Liver (tissue), 9 donors: Measurements from ENCODE around the gene IHH. TPM values are rescaled to one million over a fixed set of nuclear protein-coding genes. Genes with fewer than 3 reads are reported as not detected.

Experiments
- DNase-seq: peaks from one replicate; pipeline ENCODE4 v3.0.0-alpha.2; 2017; ENCODE audit warnings: low spot score
- H3K27ac ChIP-seq, 2 donors: one replicate each; pipeline ENCODE4 v1.7.0; 2013; ENCODE audit warnings: inconsistent platforms in 2 of 2, low read length in 2 of 2, control low read depth in 1 of 2, low read depth in 1 of 2, mild to moderate bottlenecking in 1 of 2
- H3K27me3 ChIP-seq, 4 donors: one replicate each; pipeline versions ENCODE4 v1.6.1 to v1.7.0; 2013; ENCODE audit warnings: low read length in 3 of 4, inconsistent platforms in 1 of 4, mild to moderate bottlenecking in 1 of 4, moderate library complexity in 1 of 4; ENCODE audit not compliant: control insufficient read depth in 4 of 4, insufficient read depth in 4 of 4
- H3K36me3 ChIP-seq, 4 donors: one replicate each; pipeline versions ENCODE4 v1.6.1 to v1.7.0; 2013; ENCODE audit warnings: low read length in 3 of 4, mild to moderate bottlenecking in 3 of 4, low read depth in 1 of 4, moderate library complexity in 1 of 4; ENCODE audit not compliant: control insufficient read depth in 4 of 4, insufficient read depth in 3 of 4
- H3K4me1 ChIP-seq, 4 donors: one replicate each; pipeline versions ENCODE4 v1.6.1 to v1.7.0; 2013; ENCODE audit warnings: low read length in 3 of 4, mild to moderate bottlenecking in 3 of 4, moderate library complexity in 1 of 4; ENCODE audit not compliant: control insufficient read depth in 4 of 4, insufficient read depth in 4 of 4
- H3K4me3 ChIP-seq, 3 donors: one replicate each; pipeline versions ENCODE4 v1.6.1 to v1.7.0; 2013; ENCODE audit warnings: low read length in 3 of 3, control low read depth in 1 of 3, low read depth in 1 of 3, mild to moderate bottlenecking in 1 of 3
- H3K9ac ChIP-seq, 2 donors: one replicate each; pipeline ENCODE4 v1.7.0; 2013; ENCODE audit warnings: low read length in 2 of 2, mild to moderate bottlenecking in 2 of 2, moderate library complexity in 2 of 2, control low read depth in 1 of 2, low read depth in 1 of 2
- H3K9me3 ChIP-seq, 4 donors: one replicate each; pipeline versions ENCODE4 v1.6.1 to v1.7.0; 2013; ENCODE audit warnings: low read length in 3 of 4; ENCODE audit not compliant: control insufficient read depth in 4 of 4
- ATF3 ChIP-seq: IDR thresholded peaks from 2 replicates; pipeline ENCODE4 v1.6.1; 2016; ENCODE audit warnings: antibody characterized with exemption
- CTCF ChIP-seq: fragments of 150-350 bp; IDR thresholded peaks from 2 replicates; pipeline ENCODE4 v1.5.1; 2017; ENCODE audit warnings: improper control_type of control experiment, low read depth, low read length; ENCODE audit not compliant: missing input control
- EGR1 ChIP-seq, 2 donors: IDR thresholded peaks; 2 replicates each; pipeline ENCODE4 v1.6.1; 2016 to 2018; ENCODE audit warnings: antibody characterized with exemption in 2 of 2, low read depth in 2 of 2
- FOXA1 ChIP-seq: IDR thresholded peaks from 2 replicates; pipeline ENCODE4 v1.6.1; 2016; ENCODE audit warnings: antibody characterized with exemption
- FOXA2 ChIP-seq: IDR thresholded peaks from 2 replicates; pipeline ENCODE4 v1.6.1; 2016; ENCODE audit warnings: antibody characterized with exemption
- GABPA ChIP-seq, 2 donors: IDR thresholded peaks in 1 of 2; conservative IDR thresholded peaks in 1 of 2; 2 replicates each; pipeline ENCODE4 v1.6.1; 2016; ENCODE audit warnings: antibody characterized with exemption in 2 of 2, mild to moderate bottlenecking in 1 of 2, moderate library complexity in 1 of 2
- HNF4A ChIP-seq, 2 donors: conservative IDR thresholded peaks; 2 replicates each; pipeline ENCODE4 v1.6.1; 2016; ENCODE audit warnings: antibody characterized with exemption in 2 of 2, mild to moderate bottlenecking in 2 of 2
- HNF4G ChIP-seq: IDR thresholded peaks from 2 replicates; pipeline ENCODE4 v1.6.1; 2016; ENCODE audit warnings: antibody characterized with exemption
- MAX ChIP-seq: IDR thresholded peaks from 2 replicates; pipeline ENCODE4 v1.6.1; 2016; ENCODE audit warnings: antibody characterized with exemption
- NR2F2 ChIP-seq: IDR thresholded peaks from 2 replicates; pipeline ENCODE4 v1.6.1; 2016; ENCODE audit warnings: antibody characterized with exemption
- RAD21 ChIP-seq, 2 donors: IDR thresholded peaks; 2 replicates each; pipeline ENCODE4 v1.6.1; 2016; ENCODE audit warnings: antibody characterized with exemption in 2 of 2, mild to moderate bottlenecking in 2 of 2
- REST ChIP-seq: IDR thresholded peaks from 2 replicates; pipeline ENCODE4 v1.6.1; 2016; ENCODE audit warnings: antibody characterized with exemption, mild to moderate bottlenecking
- RXRA ChIP-seq, 2 donors: IDR thresholded peaks; 2 replicates each; pipeline ENCODE4 v1.6.1; 2017 to 2018; ENCODE audit warnings: antibody characterized with exemption in 2 of 2, mild to moderate bottlenecking in 1 of 2
- SP1 ChIP-seq: IDR thresholded peaks from 2 replicates; pipeline ENCODE4 v1.6.1; 2018; ENCODE audit warnings: antibody characterized with exemption, mild to moderate bottlenecking
- TAF1 ChIP-seq: conservative IDR thresholded peaks from 2 replicates; pipeline ENCODE4 v1.6.1; 2016; ENCODE audit warnings: antibody characterized with exemption, mild to moderate bottlenecking
- YY1 ChIP-seq: IDR thresholded peaks from 2 replicates; pipeline ENCODE4 v1.6.1; 2016; ENCODE audit warnings: antibody characterized with exemption, mild to moderate bottlenecking
- ZBTB33 ChIP-seq: IDR thresholded peaks from 2 replicates; pipeline ENCODE4 v1.6.1; 2016; ENCODE audit warnings: antibody characterized with exemption
- WGBS: extraction: QIAGEN DNeasy Blood & Tissue Kit; methylation state at CpG from one replicate; pipeline ENCODE4 v1.1.7; 2013; 5-methylcytosine and 5-hydroxymethylcytosine counted together
- polyA plus RNA-seq, 2 donors: library from polyadenylated mRNA; stranded (reverse) in 1 of 2; unstranded in 1 of 2; fragments of 200-250 nt in 1 of 2; fragments of >200 nt in 1 of 2; fragmentation: Nextera tagmentation in 1 of 2; extraction: Ambion mirVana in 1 of 2; gene quantifications; one replicate each; pipeline versions ENCODE4 v1.2.1 to v1.2.3, GENCODE V29; 2013 to 2015
- total RNA-seq, 2 donors: library from RNA; depleted of rRNA; stranded (reverse); fragments of >200 nt; gene quantifications; one replicate each; pipeline ENCODE4 v1.2.3, GENCODE V29; 2014
- donor health status: healthy.
- donor health status: healthy.
- donor health status: healthy.
- donor health status: healthy.
- donor health status: healthy.

The IHH gene
- total and polyA plus RNA-seq, 4 donors = 0.51 to 2.4 (median 0.79) TPM

GRCh38 chr2:219021591-219021990, 39.1 kb downstream of the IHH start:
- Histone ChIP-seq H3K36me3 (no peaks in the 10 kb centered on the region), H3K9me3 (no peaks in the 10 kb centered on the region), H3K4me1 (no peaks in the 10 kb centered on the region), H3K27me3 (no peaks in the 10 kb centered on the region), H3K4me3 (no peak overlapping the region), H3K9ac (no peak overlapping the region), H3K27ac (no peak overlapping the region)
- TF ChIP-seq MAX (no peak), ZBTB33 (no peak)
- 86% methylated on average over 9 of the region's 9 CpGs for WGBS
- DNase-seq = no peak

- no peak for DNase-seq
- 82% methylated on average over 11 of the region's 11 CpGs for WGBS
- no peak for TF ChIP-seq SP1
- no peak for TF ChIP-seq EGR1 (IDR thresholded peaks at IDR 0.05; ENCODE audit: low read depth in 2 of 2)
- TF ChIP-seq GABPA (IDR thresholded peaks at IDR 0.05 in 1 of 2, conservative IDR thresholded peaks at IDR 0.05 in 1 of 2) = no peak
- no peak for TF ChIP-seq YY1
These were observed 39.9 kb downstream of the IHH start for GRCh38 chr2:219020604-219021365.

GRCh38 chr2:219019436-219019835, 41.3 kb downstream of the IHH start:
- Histone ChIP-seq H3K9me3 (no peaks in the 10 kb centered on the region), H3K36me3 (no peaks in the 10 kb centered on the region), H3K4me3 (no peak overlapping the region), H3K9ac (no peak overlapping the region), H3K27me3 (no peaks in the 10 kb centered on the region), H3K27ac (no peak overlapping the region), H3K4me1 (no peaks in the 10 kb centered on the region)
- WGBS = 75% methylated on average over 6 of the region's 6 CpGs
- DNase-seq = no peak
- no peak for TF ChIP-seq GABPA (IDR thresholded peaks at IDR 0.05 in 1 of 2, conservative IDR thresholded peaks at IDR 0.05 in 1 of 2)
- TF ChIP-seq FOXA2 = no peak
- no peak for TF ChIP-seq CTCF
- no peak for TF ChIP-seq FOXA1
- no peak for TF ChIP-seq ATF3
- TF ChIP-seq HNF4A (conservative IDR thresholded peaks at IDR 0.05) = no peak
- TF ChIP-seq HNF4G = no peak
- no peak for TF ChIP-seq ZBTB33
- TF ChIP-seq RAD21 (IDR thresholded peaks at IDR 0.05) = no peak
- no peak for TF ChIP-seq RXRA (IDR thresholded peaks at IDR 0.05)
- no peak for TF ChIP-seq EGR1 (IDR thresholded peaks at IDR 0.05; ENCODE audit: low read depth in 2 of 2)
- no peak for TF ChIP-seq TAF1
- no peak for TF ChIP-seq YY1
- TF ChIP-seq MAX = no peak
- TF ChIP-seq REST = no peak
- TF ChIP-seq NR2F2 = no peak
- no peak for TF ChIP-seq SP1

More at GRCh38 chr2:219020604-219021365, 39.9 kb downstream of the IHH start:
- Histone ChIP-seq H3K9me3 (no peaks in the 10 kb centered on the region), H3K4me1 (no peaks in the 10 kb centered on the region), H3K27me3 (no peaks in the 10 kb centered on the region), H3K9ac (no peak overlapping the region), H3K4me3 (no peak overlapping the region), H3K36me3 (no peaks in the 10 kb centered on the region), H3K27ac (no peak overlapping the region)
